Dedifferentiated amniotic fluid mesenchymal stem cell (primary cell): Measurements from ENCODE around the gene NUAK2.

Experiments used
- DNase-seq: peaks from one replicate; pipeline ENCODE4 v3.0.0-alpha.2; 2016; ENCODE audit errors: extremely low spot score

Gene NUAK2

DNA sequence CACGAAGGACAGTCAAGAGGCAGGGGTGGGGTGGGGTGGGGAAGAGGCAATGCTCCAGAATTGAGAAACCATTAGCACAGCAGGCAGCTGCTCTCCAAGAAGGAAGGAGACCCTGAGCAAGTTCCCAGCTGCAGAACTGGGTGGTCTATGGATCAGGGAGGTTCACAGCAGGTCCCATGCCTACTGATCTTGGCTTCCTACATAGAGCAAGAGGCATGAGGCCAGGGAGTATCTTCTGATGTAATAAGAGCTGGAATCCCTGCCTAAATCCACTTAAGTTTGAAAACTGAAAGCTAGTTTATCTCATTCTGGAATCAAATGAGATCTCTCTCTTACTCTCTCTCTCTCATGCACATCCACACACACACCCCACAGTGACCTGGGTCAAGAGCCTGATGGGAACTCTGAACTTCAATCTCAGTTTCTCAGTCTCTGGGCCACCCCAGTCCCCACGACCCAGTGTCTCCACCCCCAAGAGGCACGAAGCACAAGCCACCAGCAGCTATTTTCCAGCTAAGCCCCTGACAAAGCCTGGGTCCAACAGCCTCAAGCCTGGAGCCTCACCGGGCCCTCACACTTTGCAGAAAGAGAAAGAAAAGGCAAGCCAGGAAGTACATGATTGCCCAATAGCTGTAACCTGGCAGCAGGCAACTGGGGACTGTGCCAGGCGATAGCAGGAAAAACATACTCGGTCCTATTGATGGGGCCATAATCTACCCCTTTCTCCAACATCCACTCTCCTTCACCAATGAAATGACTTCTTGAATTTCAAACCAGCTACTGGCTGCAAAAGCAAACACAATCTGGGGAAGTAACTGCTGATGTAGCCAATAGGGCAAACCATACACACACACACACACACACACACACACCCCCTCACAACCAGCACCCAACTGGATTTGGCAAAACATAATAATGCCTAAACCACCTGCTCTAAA is 2.2 kb downstream of the NUAK2 start:
- no peak for DNase-seq

DNA sequence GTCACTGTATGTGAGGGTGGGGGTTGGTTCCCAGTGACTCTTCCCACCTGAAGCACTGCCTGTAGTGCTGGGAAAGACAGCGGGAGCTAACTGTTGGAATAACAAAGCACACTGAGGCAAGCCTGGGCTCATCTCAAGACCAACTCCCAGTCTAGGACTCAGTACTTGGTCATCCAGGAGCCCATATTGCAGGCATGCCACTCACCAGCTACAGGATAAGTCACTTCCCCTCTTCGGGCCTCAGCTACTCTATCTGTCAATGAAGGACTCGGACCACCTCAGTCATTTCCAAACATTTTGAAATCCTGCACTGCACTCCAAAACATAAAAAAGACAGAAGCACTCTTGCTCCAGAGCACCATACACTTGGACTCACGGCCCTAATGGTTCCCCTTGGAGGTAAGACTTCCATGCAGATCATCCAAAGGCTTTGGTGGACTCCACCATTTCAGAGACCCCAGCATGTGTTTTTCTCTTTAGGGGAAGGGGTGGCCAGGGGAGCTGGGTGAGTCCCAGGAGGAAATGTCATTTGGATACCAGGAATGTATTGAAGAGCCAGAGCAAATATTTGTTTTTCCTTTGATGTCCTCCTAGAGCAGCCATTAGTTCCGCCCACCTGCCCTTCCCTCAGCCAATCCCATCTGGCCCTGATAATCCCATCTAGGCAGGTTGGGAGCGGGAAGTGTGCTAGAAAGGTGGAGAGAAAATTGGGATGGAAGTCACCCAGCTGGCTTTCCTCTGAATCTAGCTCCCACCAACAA is 3.1 kb downstream of the NUAK2 start:
- DNase-seq = no peak

DNA sequence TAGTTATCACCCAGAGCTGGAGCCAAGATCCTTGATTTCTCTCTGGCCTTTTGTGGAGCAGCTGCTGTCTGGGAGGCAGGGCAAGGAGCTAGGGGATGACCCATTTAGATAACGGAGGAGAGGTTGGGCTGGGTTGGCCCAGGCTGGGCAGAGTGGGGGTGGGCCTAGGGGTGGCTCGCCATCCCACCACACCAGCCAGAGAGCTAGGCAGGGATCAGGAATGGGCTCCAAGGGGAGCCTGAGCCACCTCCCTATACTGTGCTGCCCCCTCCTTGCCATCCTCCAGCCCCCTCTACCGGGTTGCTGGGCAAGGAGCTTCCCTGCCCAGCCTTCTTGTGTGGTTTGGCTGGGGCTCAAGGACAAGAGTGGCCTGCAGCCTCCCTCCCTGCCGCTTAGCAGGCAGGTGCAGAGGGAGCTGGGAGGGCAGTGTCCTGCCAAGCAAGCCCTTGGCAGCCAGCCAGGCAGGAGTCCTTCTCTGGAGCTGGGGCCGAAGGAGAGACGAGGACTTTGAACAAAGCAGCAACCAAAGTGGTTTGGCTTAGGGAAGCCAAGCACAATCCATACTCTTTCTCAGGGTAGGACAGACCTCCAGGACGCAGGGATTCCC is 4.1 kb downstream of the NUAK2 start:
- DNase-seq = no peak

DNA sequence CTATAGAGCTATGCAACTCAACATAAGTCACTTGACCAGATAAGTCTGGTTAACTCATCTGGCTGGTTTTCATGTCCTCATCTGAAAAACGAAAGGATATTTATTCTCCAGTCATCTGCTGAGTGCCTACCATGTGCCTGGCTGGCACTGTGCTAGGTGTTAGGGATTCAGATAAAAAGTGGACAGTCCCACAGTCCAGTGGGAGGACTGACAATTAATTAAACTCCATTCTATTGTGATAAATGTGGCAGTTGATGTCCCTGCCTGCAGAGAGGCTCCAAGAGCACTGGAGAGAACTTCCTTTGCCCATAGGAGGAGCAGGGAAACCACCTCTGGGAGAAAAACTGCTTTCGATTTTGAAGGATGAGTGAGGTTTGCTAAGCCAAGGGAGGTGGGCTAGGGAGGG is 5.4 kb downstream of the NUAK2 start:
- no peak for DNase-seq

GRCh38 chr1:205315008-205315618 is 6.4 kb downstream of the NUAK2 start:
- DNase-seq = no peak

GRCh38 chr1:205313563-205314308 is 7.8 kb downstream of the NUAK2 start:
- peak; percentile 52 for DNase-seq

DNA sequence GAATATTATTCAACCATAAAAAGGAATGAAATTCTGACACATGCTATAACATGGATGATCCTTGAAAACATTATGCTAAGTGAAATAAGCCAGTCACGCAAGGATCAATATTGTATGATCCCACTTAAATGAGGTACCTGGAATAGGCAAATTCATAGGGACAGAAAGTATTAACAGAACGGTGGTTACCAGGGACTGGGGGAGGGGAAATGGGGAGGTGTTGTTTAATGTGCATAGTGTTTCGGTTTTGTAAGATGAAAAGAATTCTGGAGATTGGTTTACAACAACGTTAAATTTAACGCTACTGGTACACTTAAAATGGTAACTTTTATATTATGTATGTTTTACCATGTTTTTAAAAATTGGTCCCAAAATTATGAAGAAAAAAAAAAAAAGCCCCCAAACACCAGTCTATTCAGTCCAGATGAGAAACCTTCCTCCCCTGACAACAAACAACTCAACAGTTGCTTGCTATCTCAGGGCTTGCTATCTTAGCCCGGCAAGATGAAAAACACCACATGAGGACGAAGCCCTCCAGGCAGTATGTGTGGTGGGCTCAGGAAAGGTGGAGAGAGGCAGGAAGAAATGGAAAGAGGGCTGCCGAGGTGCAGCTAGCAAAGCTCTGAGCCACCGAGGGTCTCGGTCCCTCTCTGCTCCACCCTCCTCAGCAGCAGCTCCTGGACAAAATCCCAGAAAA is 8.5 kb downstream of the NUAK2 start:
- no peak for DNase-seq

GRCh38 chr1:205310976-205311704 is 10.4 kb downstream of the NUAK2 start:
- no peak for DNase-seq

DNA sequence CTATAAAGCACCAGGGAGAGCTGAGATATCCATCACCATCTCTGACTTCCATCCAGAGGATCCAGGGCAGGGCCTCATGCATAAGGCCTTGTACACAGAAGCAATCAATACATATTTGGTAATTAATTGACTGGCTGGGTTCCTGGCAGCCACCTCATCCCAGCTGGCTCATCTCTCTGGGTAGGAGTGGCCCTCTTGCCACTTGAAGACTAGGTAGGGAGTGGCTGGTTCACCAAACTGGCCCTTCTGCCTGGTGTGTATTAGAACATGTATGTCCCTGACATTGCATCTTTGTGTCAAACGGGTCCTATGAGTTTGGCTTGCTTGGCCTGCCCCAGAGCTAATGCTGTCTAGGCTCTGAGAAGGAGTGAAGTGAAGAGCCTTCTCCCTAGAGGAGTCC is 11.8 kb downstream of the NUAK2 start:
- DNase-seq = no peak

DNA sequence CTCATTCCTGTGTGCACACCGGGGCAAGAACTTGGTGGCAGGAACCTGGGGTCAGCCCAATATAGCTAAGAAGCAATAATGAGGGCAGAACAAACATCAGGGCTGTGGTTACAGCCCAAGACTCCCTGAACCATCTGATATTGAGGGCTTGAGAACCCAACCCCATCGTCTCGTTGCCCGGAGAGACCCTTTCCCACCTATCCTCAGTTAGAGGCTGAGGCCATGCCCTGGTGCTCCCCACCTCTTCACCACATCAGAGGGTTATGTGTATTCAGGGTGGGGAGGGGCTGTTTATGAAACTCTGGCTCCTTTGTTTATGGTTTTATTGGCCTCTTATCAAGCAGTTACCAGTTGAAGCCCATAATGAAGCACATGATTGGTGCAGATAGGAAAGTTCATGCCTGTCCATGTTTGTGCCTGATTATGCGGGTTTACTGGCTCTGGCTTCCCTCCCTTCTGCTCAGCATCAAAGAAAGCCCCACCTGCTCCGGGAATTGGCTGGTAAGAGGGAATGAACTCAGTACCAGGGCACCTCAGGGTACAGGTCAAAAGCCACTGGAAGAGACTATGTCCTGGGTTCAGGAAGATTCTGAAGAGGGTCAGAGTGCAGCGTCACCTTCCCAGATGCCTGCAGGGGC is 14.5 kb downstream of the NUAK2 start:
- no peak for DNase-seq

DNA sequence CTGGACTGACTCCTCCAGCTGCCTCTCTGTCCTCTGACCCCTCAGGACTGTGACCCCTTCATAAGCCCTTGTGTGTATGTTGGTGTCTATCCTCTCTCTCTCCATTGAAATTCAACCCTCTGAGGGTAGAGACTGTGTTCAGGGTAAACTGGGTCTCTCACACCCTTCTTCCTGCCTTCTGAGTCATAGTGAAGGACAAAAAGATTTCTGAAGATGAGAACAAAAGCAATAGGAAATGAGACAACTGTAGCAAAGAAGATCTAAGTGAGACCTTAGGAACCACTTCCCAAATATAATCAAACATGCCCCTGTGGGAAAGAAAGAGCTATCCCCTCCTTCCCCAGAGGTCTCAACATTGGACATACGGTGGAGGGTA is 16.9 kb downstream of the NUAK2 start:
- no peak for DNase-seq

DNA sequence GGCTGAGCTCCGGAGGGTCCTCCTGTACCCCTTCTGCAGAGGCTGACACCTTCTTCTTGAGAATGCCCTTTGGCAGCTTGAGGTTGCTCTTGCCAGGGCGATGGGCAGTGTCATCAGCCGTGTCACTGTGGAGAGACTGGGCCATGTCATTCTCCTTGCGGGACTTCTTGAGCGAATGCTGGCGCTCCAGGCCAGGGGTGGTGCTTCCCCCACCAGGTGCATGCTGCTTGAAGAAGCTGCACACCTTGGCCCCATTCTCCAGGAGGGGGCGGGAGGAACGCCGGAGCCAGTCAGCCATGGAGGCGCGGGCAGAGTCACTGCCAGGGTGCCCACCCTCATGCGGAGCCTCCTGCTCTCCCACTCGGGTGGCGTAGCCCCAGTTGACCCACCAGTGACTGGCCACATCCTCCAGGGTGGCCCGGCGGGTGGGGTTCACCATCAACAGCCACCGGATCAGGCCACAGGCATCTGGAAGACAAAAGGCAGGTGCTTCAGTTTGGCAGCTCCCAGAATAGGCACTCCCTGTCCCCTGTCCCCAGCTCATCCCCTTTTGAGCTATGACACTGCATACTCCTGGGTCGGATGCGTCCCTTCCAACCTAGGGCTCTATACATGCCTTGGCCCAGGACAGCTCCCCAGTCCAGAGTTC is 17.4 kb downstream of the NUAK2 start:
- no peak for DNase-seq

GRCh38 chr1:205303247-205303888 is 18.2 kb downstream of the NUAK2 start:
- no peak for DNase-seq

DNA sequence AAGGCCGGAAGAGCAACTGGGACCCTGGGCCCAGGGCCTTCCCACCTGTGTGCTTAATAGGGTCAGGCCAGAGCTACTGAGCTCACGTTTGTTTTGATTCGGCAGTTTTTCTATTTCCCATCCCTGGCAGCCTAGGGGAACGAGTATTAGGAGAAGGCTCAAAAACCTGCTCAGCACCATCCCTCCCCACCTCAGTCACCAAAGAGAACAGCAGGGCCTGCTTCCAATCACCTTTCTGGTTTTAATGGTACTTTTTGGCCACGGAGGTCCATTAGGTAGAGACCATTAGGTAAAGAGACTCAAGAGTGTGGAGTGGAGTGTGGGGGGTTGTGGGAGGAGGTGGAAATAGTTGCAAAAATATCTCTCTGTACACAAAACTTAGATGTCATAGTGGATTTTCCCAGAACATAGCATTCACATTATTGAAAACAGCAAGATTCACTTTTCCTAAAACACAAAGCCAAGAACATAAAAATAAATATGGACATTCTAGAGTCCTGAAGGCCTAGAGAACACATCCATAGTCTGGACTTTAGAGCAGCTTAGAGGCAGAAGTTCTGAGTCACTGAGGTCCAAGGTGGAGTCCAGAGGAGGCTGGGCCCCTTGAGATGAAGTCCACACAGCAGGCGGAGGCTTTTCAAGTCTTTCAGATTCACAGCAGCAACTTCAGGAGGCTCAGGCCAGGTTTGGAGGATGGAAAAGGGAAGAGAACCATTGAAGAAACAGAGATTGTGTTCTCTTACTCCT is 19.5 kb downstream of the NUAK2 start:
- DNase-seq = no peak

- DNase-seq = peak; percentile 63
Observed at GRCh38 chr1:205301205-205301821, 20.2 kb downstream of the NUAK2 start.

- DNase-seq = no peak
Observed at GRCh38 chr1:205300149-205300548, 21.4 kb downstream of the NUAK2 start.

DNA sequence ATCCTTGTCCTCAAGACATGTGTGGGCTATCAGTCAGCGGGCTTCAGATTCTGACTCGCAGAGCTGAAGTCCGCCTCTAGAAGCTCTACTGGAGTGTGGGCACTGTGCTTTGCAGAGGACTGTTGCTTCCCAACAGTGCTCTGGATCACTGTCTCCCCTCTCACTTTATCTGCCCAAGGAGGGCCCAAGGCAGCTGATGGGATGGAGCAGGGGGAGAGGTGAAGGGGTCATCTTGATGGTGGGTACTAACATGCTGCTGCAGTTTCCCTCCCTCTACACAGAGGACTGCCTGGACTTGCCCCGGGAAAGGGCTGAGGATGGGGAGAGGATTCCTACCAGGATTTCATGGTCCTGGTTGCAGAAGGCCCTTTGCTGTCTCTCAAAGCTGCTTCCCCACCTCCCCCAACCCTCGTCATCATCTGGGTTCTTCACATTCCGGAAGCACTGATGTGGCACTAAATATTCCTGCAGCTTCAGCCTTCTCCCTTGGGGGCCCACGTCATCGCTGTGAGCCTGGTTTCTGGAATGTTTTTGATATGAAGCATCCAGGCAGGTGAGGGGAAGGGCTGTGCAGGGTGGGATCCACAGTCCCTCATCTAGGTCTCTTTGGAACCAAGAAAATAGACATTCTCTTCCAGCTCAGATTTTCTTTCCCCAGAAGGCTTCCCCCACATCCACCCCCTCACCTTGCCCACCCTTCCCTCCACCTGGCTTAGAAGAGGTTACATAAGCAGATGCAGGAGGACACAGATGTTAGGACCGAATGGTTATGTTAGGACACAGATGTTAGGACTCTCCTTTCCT is 23.2 kb downstream of the NUAK2 start:
- peak; percentile 93 for DNase-seq
